Brain microvascular endothelial cell (primary cell): ENCODE measurements around the gene HSPB9.

Experiments used
- DNase-seq: peaks from one replicate; pipeline ENCODE4 v3.0.0-alpha.2; 2020
- H3K27ac ChIP-seq: fragments of 250-450 bp; sonication (Bioruptor Pico); 2 replicates; pipeline ENCODE4 v1.5.1; 2020; ENCODE audit warnings: mild to moderate bottlenecking, moderate library complexity
- H3K27me3 ChIP-seq: fragments of 250-450 bp; sonication (Bioruptor Pico); replicated peaks from 2 replicates; pipeline ENCODE4 v1.5.1; 2020; ENCODE audit warnings: mild to moderate bottlenecking
- H3K36me3 ChIP-seq: fragments of 250-450 bp; sonication (Bioruptor Pico); replicated peaks from 2 replicates; pipeline ENCODE4 v1.5.1; 2020; ENCODE audit warnings: mild to moderate bottlenecking
- H3K4me3 ChIP-seq: 2 replicates; pipeline ENCODE4 v1.5.1; 2011; ENCODE audit warnings: low read depth, mild to moderate bottlenecking, control low read depth, low read length, moderate library complexity
- CTCF ChIP-seq: IDR thresholded peaks from 2 replicates; pipeline ENCODE4 v1.5.1; 2011; ENCODE audit warnings: low read depth, mild to moderate bottlenecking, moderate library complexity, low read length, control low read depth, inconsistent platforms; ENCODE audit errors: missing control alignments
- in situ Hi-C: cut with HindIII; loops from 2 replicates; pipeline ENCODE4 v1.10.0; 2017; ENCODE audit warnings: low sequenced_read_pairs, low pct_ligation_motif_present

Gene HSPB9

GRCh38 chr17:42079541-42079940 is 43.1 kb upstream of the HSPB9 start:
- Histone ChIP-seq H3K27me3 (no peaks in the 10 kb centered on the region), H3K27ac (no peak overlapping the region), H3K36me3 (no peaks in the 10 kb centered on the region), H3K4me3 (no peak overlapping the region)
- no peak for TF ChIP-seq CTCF
- in situ Hi-C loops, result no loop called here
- DNase-seq, result no peak

DNA sequence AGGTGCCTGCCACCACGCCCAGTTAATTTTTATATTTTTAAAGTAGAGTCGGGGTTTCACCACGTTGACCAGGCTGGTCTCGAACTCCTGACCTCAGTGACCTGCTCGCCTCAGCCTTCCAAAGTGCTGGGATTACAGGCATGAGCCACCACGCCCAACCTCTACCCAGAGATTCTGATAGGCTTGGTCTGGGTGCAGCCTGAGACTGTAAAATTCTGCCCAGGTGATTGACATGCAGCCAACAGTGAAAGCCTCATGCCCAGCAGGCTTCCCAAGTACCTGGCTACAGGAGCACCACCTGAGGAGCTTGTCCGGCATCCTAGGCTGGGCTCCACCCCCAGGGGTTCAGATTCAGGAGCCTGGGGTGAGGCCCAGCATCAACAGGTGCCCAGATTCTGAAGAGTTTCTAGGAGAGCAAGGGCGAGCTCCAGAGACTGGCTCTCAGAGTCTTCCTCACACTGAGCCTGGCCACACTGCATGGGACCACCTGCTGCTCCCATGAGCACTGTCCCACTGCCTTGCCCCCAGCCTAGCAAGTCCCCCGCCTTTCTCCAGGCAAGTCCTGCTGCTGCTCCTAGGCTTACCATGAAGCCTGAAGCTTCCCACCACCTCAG is 41.0 kb upstream of the HSPB9 start:
- Histone ChIP-seq H3K27ac (no peak overlapping the region), H3K4me3 (no peak overlapping the region), H3K36me3 (no peaks in the 10 kb centered on the region), H3K27me3 (no peaks in the 10 kb centered on the region)
- no peak for DNase-seq
- no peak for TF ChIP-seq CTCF
- in situ Hi-C loops, result no loop called here

GRCh38 chr17:42087042-42087701 is 35.4 kb upstream of the HSPB9 start:
- peaks cover 5% of the 10 kb centered on the region for H3K27me3 ChIP-seq
- H3K27ac ChIP-seq, result no peak overlapping the region
- no peaks in the 10 kb centered on the region for H3K36me3 ChIP-seq
- in situ Hi-C loops, result no loop called here
- H3K4me3 ChIP-seq, result no peak overlapping the region
- no peak for DNase-seq
- no peak for TF ChIP-seq CTCF

DNA sequence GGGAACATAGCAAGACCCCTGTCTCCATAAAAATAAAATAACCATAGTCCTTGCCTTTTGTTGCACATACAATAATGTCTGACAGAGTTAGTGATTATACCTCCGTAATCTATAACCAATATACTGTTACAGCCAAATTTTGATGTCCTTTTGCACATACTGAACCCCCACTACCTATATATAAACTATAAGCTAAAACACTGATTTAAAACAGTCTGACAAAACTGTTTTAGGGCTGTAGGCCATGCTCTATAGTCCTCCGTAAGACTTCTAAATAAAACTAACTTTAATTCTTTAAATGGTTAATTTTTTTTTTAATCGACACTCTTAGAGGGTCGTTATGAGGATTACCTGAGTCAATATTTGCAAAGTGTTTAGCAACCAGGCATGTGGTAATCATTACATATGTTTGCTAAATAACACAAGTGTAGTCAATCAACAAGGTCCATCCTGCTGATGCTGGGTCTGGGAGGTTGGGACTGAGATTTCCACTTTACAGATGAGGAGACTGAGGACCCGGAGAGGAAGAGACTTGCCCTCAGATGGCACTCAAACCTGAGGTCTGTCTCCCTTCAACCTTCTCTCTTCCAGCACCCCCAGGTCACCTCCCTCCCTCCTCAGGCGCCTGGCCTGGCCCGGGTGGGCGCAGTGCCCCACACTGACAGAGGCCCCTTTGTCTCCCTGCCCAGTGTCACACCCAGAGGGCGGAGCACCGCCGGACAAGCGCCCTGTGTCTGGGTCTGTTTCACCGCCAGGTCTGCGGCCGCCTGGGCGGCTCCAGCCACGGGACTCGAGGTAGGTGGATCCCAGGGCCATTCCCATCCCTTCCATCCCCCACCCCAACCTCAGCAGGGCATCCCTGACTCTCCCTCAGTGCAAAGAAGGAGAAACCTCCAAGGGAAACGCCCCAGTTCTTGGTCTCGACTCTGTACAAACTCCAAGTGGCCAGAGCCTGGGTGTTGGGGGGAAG is 34.6 kb upstream of the HSPB9 start:
- no peak for DNase-seq
- Histone ChIP-seq H3K36me3 (no peaks in the 10 kb centered on the region), H3K4me3 (no peak overlapping the region), H3K27me3 (peaks cover 5% of the 10 kb centered on the region), H3K27ac (no peak overlapping the region)
- no peak for TF ChIP-seq CTCF
- in situ Hi-C loops, result no loop called here

DNA sequence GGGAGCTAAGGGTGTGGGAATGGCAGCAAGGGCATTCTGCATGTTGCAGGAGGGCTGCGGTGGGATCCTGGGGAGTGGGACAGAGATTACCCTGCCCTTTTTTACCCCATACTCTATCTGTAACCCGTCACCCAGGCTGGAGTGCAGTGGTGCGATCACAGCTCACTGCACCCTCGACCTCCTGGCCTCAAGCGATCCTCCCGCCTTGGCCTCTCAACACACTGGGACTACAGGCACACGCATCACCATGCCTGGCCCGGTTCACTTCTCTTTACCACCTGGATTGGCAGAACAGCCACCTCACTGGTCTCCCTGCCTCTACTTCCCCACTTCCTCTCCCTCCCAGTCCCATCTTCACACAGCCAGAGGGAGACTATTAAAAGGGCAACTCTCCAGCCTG is 33.9 kb upstream of the HSPB9 start:
- Histone ChIP-seq H3K36me3 (no peaks in the 10 kb centered on the region), H3K27me3 (peaks cover 5% of the 10 kb centered on the region), H3K4me3 (no peak overlapping the region), H3K27ac (no peak overlapping the region)
- no peak for DNase-seq
- TF ChIP-seq CTCF, result no peak
- in situ Hi-C loops, result no loop called here
